HUES48 (cell line): ENCODE data around the gene GSK3A.

Experiments
- H3K27ac ChIP-seq: one replicate; pipeline ENCODE4 v1.7.0; 2013; ENCODE audit warnings: low read depth, low read length, inconsistent platforms
- H3K27me3 ChIP-seq: 2 replicates; pipeline ENCODE4 v1.6.1; 2013; ENCODE audit warnings: mild to moderate bottlenecking, low read length; ENCODE audit not compliant: control insufficient read depth, insufficient read depth
- H3K36me3 ChIP-seq: 2 replicates; pipeline ENCODE4 v1.6.1; 2013; ENCODE audit warnings: low read length; ENCODE audit not compliant: control insufficient read depth, insufficient read depth
- H3K4me1 ChIP-seq: 2 replicates; pipeline ENCODE4 v1.6.1; 2013; ENCODE audit warnings: mild to moderate bottlenecking, low read length; ENCODE audit not compliant: control insufficient read depth, insufficient read depth
- H3K4me3 ChIP-seq: 2 replicates; pipeline ENCODE4 v1.5.1; 2013; ENCODE audit warnings: mild to moderate bottlenecking, low read depth, low read length
- H3K9ac ChIP-seq: 2 replicates; pipeline ENCODE4 v1.6.1; 2013; ENCODE audit warnings: mild to moderate bottlenecking, low read depth, low read length, moderate library complexity
- H3K9me3 ChIP-seq: 2 replicates; pipeline ENCODE4 v1.6.1; 2013; ENCODE audit warnings: low read length; ENCODE audit not compliant: control insufficient read depth, insufficient read depth

The GSK3A gene

GRCh38 chr19:42200116-42200715 lies 42.2 kb downstream of the GSK3A start:
- Histone ChIP-seq H3K4me3 (no peak overlapping the region), H3K27me3 (no peaks in the 10 kb centered on the region), H3K36me3 (peaks cover 67% of the 10 kb centered on the region), H3K9me3 (no peaks in the 10 kb centered on the region), H3K27ac (no peak overlapping the region), H3K9ac (no peak overlapping the region), H3K4me1 (peaks cover 16% of the 10 kb centered on the region)

- Histone ChIP-seq H3K9ac (no peak overlapping the region), H3K27me3 (no peaks in the 10 kb centered on the region), H3K4me1 (peaks cover 11% of the 10 kb centered on the region), H3K9me3 (no peaks in the 10 kb centered on the region), H3K36me3 (peaks cover 67% of the 10 kb centered on the region), H3K27ac (peak overlapping the region; percentile 1), H3K4me3 (no peak overlapping the region)
Measured at GRCh38 chr19:42199440-42200115, 42.8 kb downstream of the GSK3A start.

GRCh38 chr19:42198676-42199439 lies 43.5 kb downstream of the GSK3A start:
- Histone ChIP-seq H3K9ac (no peak overlapping the region), H3K4me1 (peaks cover 11% of the 10 kb centered on the region), H3K27me3 (no peaks in the 10 kb centered on the region), H3K27ac (no peak overlapping the region), H3K9me3 (no peaks in the 10 kb centered on the region), H3K36me3 (peaks cover 61% of the 10 kb centered on the region), H3K4me3 (no peak overlapping the region)

GRCh38 chr19:42197375-42197817 lies 45.0 kb downstream of the GSK3A start:
- no peaks in the 10 kb centered on the region for H3K27me3 ChIP-seq
- no peaks in the 10 kb centered on the region for H3K9me3 ChIP-seq
- H3K4me3 ChIP-seq = no peak overlapping the region
- no peak overlapping the region for H3K9ac ChIP-seq
- H3K27ac ChIP-seq = peak overlapping the region; percentile 55
- H3K4me1 ChIP-seq = peaks cover 11% of the 10 kb centered on the region
- H3K36me3 ChIP-seq = peaks cover 47% of the 10 kb centered on the region

GRCh38 chr19:42196011-42197001 lies 46.1 kb downstream of the GSK3A start:
- H3K27ac ChIP-seq = no peak overlapping the region
- peaks cover 11% of the 10 kb centered on the region for H3K4me1 ChIP-seq
- no peak overlapping the region for H3K4me3 ChIP-seq
- no peaks in the 10 kb centered on the region for H3K9me3 ChIP-seq
- peaks cover 36% of the 10 kb centered on the region for H3K36me3 ChIP-seq
- no peak overlapping the region for H3K9ac ChIP-seq
- H3K27me3 ChIP-seq = no peaks in the 10 kb centered on the region

- Histone ChIP-seq H3K36me3 (peaks cover 11% of the 10 kb centered on the region), H3K4me3 (no peak overlapping the region), H3K4me1 (peaks cover 8% of the 10 kb centered on the region), H3K9me3 (no peaks in the 10 kb centered on the region), H3K27ac (no peak overlapping the region), H3K9ac (no peak overlapping the region), H3K27me3 (no peaks in the 10 kb centered on the region)
Measured at GRCh38 chr19:42193706-42194105, 48.7 kb downstream of the GSK3A start.

GRCh38 chr19:42193294-42193693 lies 49.1 kb downstream of the GSK3A start:
- Histone ChIP-seq H3K9ac (no peak overlapping the region), H3K4me3 (no peak overlapping the region), H3K4me1 (peaks cover 8% of the 10 kb centered on the region), H3K27me3 (no peaks in the 10 kb centered on the region), H3K9me3 (no peaks in the 10 kb centered on the region), H3K27ac (no peak overlapping the region), H3K36me3 (peaks cover 7% of the 10 kb centered on the region)

GRCh38 chr19:42191855-42192254 lies 50.5 kb downstream of the GSK3A start:
- Histone ChIP-seq H3K27me3 (no peaks in the 10 kb centered on the region), H3K9me3 (no peaks in the 10 kb centered on the region), H3K36me3 (no peaks in the 10 kb centered on the region), H3K27ac (no peak overlapping the region), H3K4me3 (no peak overlapping the region), H3K4me1 (peaks cover under 1% of the 10 kb centered on the region; the same call in 1 of the 2 replicates), H3K9ac (no peak overlapping the region)

- H3K9ac ChIP-seq = no peak overlapping the region
- no peaks in the 10 kb centered on the region for H3K36me3 ChIP-seq
- H3K27ac ChIP-seq = no peak overlapping the region
- no peak overlapping the region for H3K4me3 ChIP-seq
- H3K27me3 ChIP-seq = no peaks in the 10 kb centered on the region
- no peaks in the 10 kb centered on the region for H3K4me1 ChIP-seq
- H3K9me3 ChIP-seq = no peaks in the 10 kb centered on the region
Measured at GRCh38 chr19:42191330-42191729, 51.1 kb downstream of the GSK3A start.

- Histone ChIP-seq H3K4me3 (no peak overlapping the region), H3K27ac (no peak overlapping the region), H3K9me3 (no peaks in the 10 kb centered on the region), H3K36me3 (no peaks in the 10 kb centered on the region), H3K4me1 (no peaks in the 10 kb centered on the region), H3K9ac (no peak overlapping the region), H3K27me3 (no peaks in the 10 kb centered on the region)
Measured at GRCh38 chr19:42189133-42189532, 53.3 kb downstream of the GSK3A start.
